OCI-LY3 (cell line): ENCODE data around the gene MYL11.
"Not testable (repeated sequence)": the region's sequence is repeated elsewhere in the genome, so short reads cannot be mapped to it uniquely, and the experiment has no call there.

Source experiments
- H2AFZ ChIP-seq: fragments of 200-600, 300-600 bp; shearing (Covaris generic); 2 replicates; pipeline ENCODE4 v1.6.0; 2014; ENCODE audit warnings: antibody characterized with exemption, low read depth, low read length
- H3K27ac ChIP-seq: fragments of 200-600, 300-600 bp; sonication (generic); 2 replicates; pipeline ENCODE4 v1.5.1; 2014; ENCODE audit warnings: mild to moderate bottlenecking, low read length, moderate library complexity, mixed read lengths
- H3K27me3 ChIP-seq: fragments of 200-600, 300-600 bp; sonication (generic); 2 replicates; pipeline ENCODE4 v1.6.1; 2014; ENCODE audit warnings: low read depth, low read length, mixed read lengths
- H3K36me3 ChIP-seq: fragments of 200-600, 300-600 bp; sonication (generic); replicated peaks from 2 replicates; pipeline ENCODE3; 2014; ENCODE audit warnings: low read depth, low read length, mixed read lengths
- H3K4me1 ChIP-seq: fragments of 300-600, 200-600 bp; sonication (generic); 2 replicates; pipeline ENCODE4 v1.6.1; 2014; ENCODE audit warnings: low read length, mixed read lengths
- H3K4me2 ChIP-seq: fragments of 200-600, 300-600 bp; sonication (generic); 2 replicates; pipeline ENCODE4 v1.6.1; 2014; ENCODE audit warnings: low read length, mixed read lengths
- H3K4me3 ChIP-seq: fragments of 300-600, 200-600 bp; sonication (generic); 2 replicates; pipeline ENCODE4 v1.5.1; 2014; ENCODE audit warnings: antibody characterized with exemption, mild to moderate bottlenecking, low read length, moderate library complexity
- H3K79me2 ChIP-seq: fragments of 300-600, 200-600 bp; shearing (Covaris generic); 2 replicates; pipeline ENCODE4 v1.6.1; 2014; ENCODE audit warnings: mild to moderate bottlenecking, low read length, mixed read lengths
- H3K9ac ChIP-seq: fragments of 300-600, 200-600 bp; shearing (Covaris generic); 2 replicates; pipeline ENCODE4 v1.6.0; 2014; ENCODE audit warnings: mild to moderate bottlenecking, low read length, moderate library complexity
- H3K9me3 ChIP-seq: fragments of 200-600, 300-600 bp; shearing (Covaris generic); 2 replicates; pipeline ENCODE4 v1.6.1; 2014; ENCODE audit warnings: low read length, mixed read lengths; ENCODE audit not compliant: insufficient read depth
- H4K20me1 ChIP-seq: fragments of 200-600, 300-600 bp; sonication (generic); 2 replicates; pipeline ENCODE4 v1.6.1; 2016; ENCODE audit warnings: low read length, mixed read lengths; ENCODE audit not compliant: insufficient read depth
- CTCF ChIP-seq: fragments of 200-600, 300-600 bp; sonication (generic); IDR thresholded peaks from 2 replicates; pipeline ENCODE4 v1.5.1; 2014; ENCODE audit warnings: antibody characterized with exemption, low read length, low read depth
- EZH2phosphoT487 ChIP-seq: fragments of 200-600 bp; shearing (Covaris generic); IDR thresholded peaks from 2 replicates; pipeline ENCODE4 v1.6.1; 2018; ENCODE audit warnings: antibody characterized with exemption, mixed run types, low read depth

Gene MYL11

GRCh38 chr16:30340621-30341020 lies 34.0 kb upstream of the MYL11 start:
- H3K9ac ChIP-seq: no peak overlapping the region
- no peak overlapping the region for H2AFZ ChIP-seq
- H3K4me2 ChIP-seq: no peak overlapping the region
- H3K4me1 ChIP-seq: peaks cover 4% of the 10 kb centered on the region; the same call in 1 of the 2 replicates
- H3K4me3 ChIP-seq: no peak overlapping the region
- no peaks in the 10 kb centered on the region for H3K79me2 ChIP-seq
- no peaks in the 10 kb centered on the region for H3K36me3 ChIP-seq
- H3K9me3 ChIP-seq: no peaks in the 10 kb centered on the region
- no peak overlapping the region for H3K27ac ChIP-seq
- no peaks in the 10 kb centered on the region for H3K27me3 ChIP-seq
- TF ChIP-seq EZH2phosphoT487: no peak
- no peak for TF ChIP-seq CTCF
- no peaks in the 10 kb centered on the region for H4K20me1 ChIP-seq

DNA sequence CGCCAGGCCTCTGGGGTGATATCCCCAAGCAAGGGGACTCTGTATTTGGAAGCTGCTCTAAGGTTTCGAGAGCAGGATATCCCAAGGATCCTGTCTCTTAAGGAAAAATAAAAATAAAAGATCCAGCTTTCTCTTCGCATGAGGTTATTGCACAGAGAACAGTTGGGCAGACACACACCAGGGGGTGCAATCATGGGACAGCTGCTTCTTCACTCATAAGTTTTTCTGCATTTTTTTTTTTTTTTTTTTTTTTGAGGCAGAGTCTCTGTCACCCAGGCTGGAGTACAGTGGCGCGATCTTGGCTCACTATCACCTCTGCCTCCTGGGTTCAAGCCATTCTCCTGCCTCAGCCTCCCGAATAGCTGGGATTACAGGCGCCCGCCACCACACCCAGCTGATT lies 32.6 kb upstream of the MYL11 start:
- not testable (repeated sequence) for H3K79me2 ChIP-seq, H3K4me1 ChIP-seq, H3K27ac ChIP-seq, H3K4me2 ChIP-seq, H3K36me3 ChIP-seq, H3K9ac ChIP-seq, H3K9me3 ChIP-seq, H4K20me1 ChIP-seq, H3K27me3 ChIP-seq, H3K4me3 ChIP-seq, H2AFZ ChIP-seq

- no peaks in the 10 kb centered on the region for H3K79me2 ChIP-seq
- H3K36me3 ChIP-seq: no peaks in the 10 kb centered on the region
- no peak overlapping the region for H3K4me3 ChIP-seq
- no peaks in the 10 kb centered on the region for H3K4me1 ChIP-seq
- no peak overlapping the region for H3K27ac ChIP-seq
- H4K20me1 ChIP-seq: no peaks in the 10 kb centered on the region
- no peaks in the 10 kb centered on the region for H3K9me3 ChIP-seq
- H3K9ac ChIP-seq: no peak overlapping the region
- no peaks in the 10 kb centered on the region for H3K27me3 ChIP-seq
- no peak overlapping the region for H3K4me2 ChIP-seq
- no peak for TF ChIP-seq CTCF
- no peak for TF ChIP-seq EZH2phosphoT487
- no peak overlapping the region for H2AFZ ChIP-seq
These were observed 31.7 kb upstream of the MYL11 start for GRCh38 chr16:30342751-30343490.

DNA sequence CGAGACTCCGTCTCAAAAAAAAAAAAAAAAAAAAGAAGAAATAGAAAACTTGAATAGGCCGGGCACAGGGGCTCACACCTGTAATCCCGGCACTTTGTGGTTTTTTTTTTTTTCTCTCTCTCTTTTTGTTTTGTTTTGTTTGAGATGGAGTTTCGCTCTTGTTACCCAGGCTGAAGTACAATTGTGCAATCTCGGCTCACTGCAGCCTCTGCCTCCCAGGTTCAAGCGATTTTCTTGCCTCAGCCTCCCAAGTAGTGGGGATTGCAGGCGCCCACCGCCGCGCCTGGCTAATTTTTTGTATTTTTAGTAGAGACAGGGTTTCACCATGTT lies 31.1 kb upstream of the MYL11 start:
- H3K9me3 ChIP-seq, H2AFZ ChIP-seq, H3K4me3 ChIP-seq, H3K4me1 ChIP-seq, H3K27me3 ChIP-seq, H3K9ac ChIP-seq, H3K27ac ChIP-seq, H3K36me3 ChIP-seq, H3K4me2 ChIP-seq, H4K20me1 ChIP-seq, H3K79me2 ChIP-seq: not testable (repeated sequence)

GRCh38 chr16:30346286-30346685 lies 28.3 kb upstream of the MYL11 start:
- no peak overlapping the region for H3K4me2 ChIP-seq
- no peaks in the 10 kb centered on the region for H3K27me3 ChIP-seq
- no peak for TF ChIP-seq EZH2phosphoT487
- no peak overlapping the region for H2AFZ ChIP-seq
- H3K9me3 ChIP-seq: no peaks in the 10 kb centered on the region
- peaks cover 10% of the 10 kb centered on the region for H3K4me1 ChIP-seq
- peaks cover 9% of the 10 kb centered on the region for H3K36me3 ChIP-seq
- no peaks in the 10 kb centered on the region for H4K20me1 ChIP-seq
- H3K4me3 ChIP-seq: no peak overlapping the region
- no peak overlapping the region for H3K9ac ChIP-seq
- H3K79me2 ChIP-seq: no peaks in the 10 kb centered on the region
- H3K27ac ChIP-seq: no peak overlapping the region
